Stomach smooth muscle (tissue), 2 donors: ENCODE measurements around the gene GALNT18.

Source experiments
- H3K27ac ChIP-seq: one replicate; pipeline ENCODE4 v1.7.0; 2013; ENCODE audit warnings: mild to moderate bottlenecking, low read length, inconsistent platforms
- H3K27me3 ChIP-seq, 2 donors: one replicate each; pipeline ENCODE4 v1.7.0; 2013; ENCODE audit warnings: low read length in 2 of 2; ENCODE audit not compliant: insufficient read depth in 2 of 2, control insufficient read depth in 1 of 2
- H3K36me3 ChIP-seq, 2 donors: one replicate each; pipeline ENCODE4 v1.7.0; 2013; ENCODE audit warnings: low read length in 2 of 2; ENCODE audit not compliant: control insufficient read depth in 2 of 2, insufficient read depth in 2 of 2
- H3K4me1 ChIP-seq: one replicate; pipeline ENCODE4 v1.7.0; 2013; ENCODE audit warnings: low read length; ENCODE audit not compliant: control insufficient read depth, insufficient read depth
- H3K4me3 ChIP-seq, 2 donors: one replicate each; pipeline ENCODE4 v1.7.0; 2013; ENCODE audit warnings: low read length in 2 of 2
- H3K9ac ChIP-seq, 2 donors: one replicate each; pipeline ENCODE4 v1.7.0; 2013; ENCODE audit warnings: low read length in 2 of 2, mild to moderate bottlenecking in 1 of 2
- H3K9me3 ChIP-seq, 2 donors: one replicate each; pipeline ENCODE4 v1.7.0; 2013; ENCODE audit warnings: low read length in 2 of 2; ENCODE audit not compliant: control insufficient read depth in 2 of 2
- donor health status: healthy.
- donor health status: Pancreatic carcinoma.

The GALNT18 gene

DNA sequence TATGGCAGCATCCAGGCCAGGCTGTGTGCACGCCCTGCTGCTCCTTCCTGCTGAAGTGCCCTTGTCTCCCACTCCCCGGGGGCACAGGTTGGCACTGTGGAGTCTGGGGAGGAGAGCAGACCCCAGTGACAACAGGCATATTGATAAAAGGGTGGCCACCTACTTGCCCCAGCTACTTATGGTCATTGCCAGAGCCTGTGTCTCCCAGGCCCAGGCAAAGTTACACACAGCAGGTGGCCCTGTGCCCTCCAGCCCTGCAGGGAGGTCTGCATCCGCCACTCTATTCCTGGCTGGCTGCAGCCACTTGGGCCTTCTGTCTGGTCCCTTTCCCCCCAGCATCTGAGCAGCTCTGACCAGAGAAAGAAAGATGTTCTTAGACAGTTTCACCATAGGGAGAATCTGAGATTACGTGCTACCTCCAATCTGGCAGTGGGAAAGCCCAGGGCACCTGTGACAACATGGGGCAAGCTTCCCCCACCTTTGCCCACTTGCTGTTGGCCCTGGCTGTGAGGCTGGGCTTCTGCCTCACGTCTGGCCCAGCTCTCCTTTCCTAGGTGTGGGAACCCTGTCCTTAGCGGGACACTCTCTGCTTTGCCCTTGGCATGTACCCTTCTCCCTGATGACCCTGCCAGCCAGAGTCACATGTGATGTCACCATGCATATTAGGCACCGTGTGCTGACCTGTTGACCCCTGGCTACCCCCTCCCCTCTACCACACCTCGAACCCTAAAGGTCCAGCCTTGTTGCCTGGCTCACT is 243.4 kb downstream of the GALNT18 start:
- Histone ChIP-seq H3K27ac (no peak overlapping the region), H3K9me3 (no peaks in the 10 kb centered on the region), H3K36me3 (peaks cover 0 to 3% of the 10 kb centered on the region in 2 donors), H3K4me3 (no peak overlapping the region), H3K9ac (no peak overlapping the region), H3K4me1 (no peaks in the 10 kb centered on the region), H3K27me3 (peaks cover 0 to 2% of the 10 kb centered on the region in 2 donors)

DNA sequence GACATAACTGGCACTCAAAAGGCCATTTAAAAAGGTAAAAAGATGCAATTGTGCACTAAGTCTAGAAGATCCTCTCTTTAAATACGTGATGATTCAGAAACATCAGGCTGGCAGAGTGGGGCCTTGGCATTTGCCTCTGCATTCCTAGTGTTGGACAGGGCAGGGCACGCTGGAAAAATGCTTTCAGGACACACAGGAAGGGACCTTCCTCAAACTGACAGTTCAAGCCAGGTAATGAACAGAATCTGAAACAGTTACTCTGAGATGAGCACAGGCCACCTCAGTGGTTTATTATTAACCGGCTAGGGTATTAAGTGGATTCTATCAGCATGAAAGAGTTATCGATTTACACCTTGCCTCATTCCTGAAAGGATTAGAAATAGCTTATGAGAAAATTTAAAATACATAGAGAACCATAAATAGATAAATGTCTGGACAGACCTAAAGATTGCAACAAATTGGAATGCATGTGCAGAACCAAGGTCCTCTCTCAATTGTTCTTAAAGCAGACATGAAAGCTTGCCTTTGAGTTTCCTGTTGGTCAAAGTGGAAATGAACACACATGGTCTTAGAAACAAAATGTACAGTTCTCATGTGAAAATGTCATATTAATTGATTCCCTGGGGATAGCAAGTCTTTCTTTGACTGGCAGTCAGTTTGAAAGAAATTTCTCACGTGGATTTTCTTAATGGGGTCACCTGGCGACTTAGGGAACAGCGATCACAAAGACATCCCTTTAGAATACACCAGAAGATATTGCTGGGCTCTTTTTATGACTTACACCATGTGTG is 247.3 kb downstream of the GALNT18 start:
- Histone ChIP-seq H3K9ac (no peak overlapping the region), H3K27me3 (peaks cover 0 to 2% of the 10 kb centered on the region in 2 donors), H3K27ac (no peak overlapping the region), H3K4me3 (no peak overlapping the region), H3K36me3 (peaks cover 0 to 3% of the 10 kb centered on the region in 2 donors), H3K9me3 (no peaks in the 10 kb centered on the region), H3K4me1 (no peaks in the 10 kb centered on the region)

DNA sequence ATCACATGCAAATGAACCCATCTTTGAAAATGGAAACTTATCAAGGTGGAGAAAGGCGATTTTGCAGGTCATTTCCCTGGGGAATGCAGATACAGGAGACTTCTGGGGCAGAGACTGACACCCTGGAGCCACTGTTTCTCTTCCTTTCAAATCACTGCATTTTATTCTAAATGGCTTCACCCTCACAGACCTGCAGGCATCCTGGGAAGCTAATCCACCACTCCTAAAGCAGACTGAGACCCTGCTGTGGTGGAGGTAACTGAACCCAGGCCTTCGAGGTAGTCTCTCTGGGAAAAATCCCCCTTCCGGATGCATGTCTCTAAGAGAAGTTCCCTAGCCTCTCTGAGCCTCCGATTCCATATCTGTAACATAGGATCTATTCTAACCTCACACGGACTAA is 247.9 kb downstream of the GALNT18 start:
- H3K27ac ChIP-seq: no peak overlapping the region
- no peak overlapping the region for H3K9ac ChIP-seq
- H3K4me1 ChIP-seq: no peaks in the 10 kb centered on the region
- H3K4me3 ChIP-seq: no peak overlapping the region
- no peaks in the 10 kb centered on the region for H3K9me3 ChIP-seq
- peaks cover 0 to 2% of the 10 kb centered on the region in 2 donors for H3K27me3 ChIP-seq
- H3K36me3 ChIP-seq: peaks cover 0 to 3% of the 10 kb centered on the region in 2 donors

DNA sequence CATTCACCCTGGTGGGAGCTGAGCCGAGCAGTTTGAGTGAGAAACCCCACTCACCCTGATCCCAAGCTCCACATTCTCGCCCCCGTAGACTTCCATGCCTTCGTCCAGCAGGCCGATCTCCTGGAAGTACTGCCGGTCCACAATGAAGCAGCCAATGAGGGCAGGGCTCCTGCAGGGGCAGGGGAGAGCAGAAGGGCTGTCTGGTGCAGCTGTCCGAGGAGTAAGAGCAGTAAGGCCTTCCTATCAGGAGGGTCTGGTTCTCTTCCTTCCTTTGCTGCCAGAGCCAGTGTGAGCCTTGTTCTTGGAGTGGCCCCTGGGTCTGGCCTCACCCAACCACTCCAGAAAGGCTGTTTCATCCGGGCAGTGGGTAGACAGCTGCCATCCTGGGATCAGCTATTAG is 249.3 kb downstream of the GALNT18 start:
- H3K9me3 ChIP-seq: no peaks in the 10 kb centered on the region
- no peak overlapping the region for H3K27ac ChIP-seq
- no peak overlapping the region for H3K4me3 ChIP-seq
- peaks cover 0 to 3% of the 10 kb centered on the region in 2 donors for H3K36me3 ChIP-seq
- no peaks in the 10 kb centered on the region for H3K4me1 ChIP-seq
- H3K9ac ChIP-seq: no peak overlapping the region
- H3K27me3 ChIP-seq: peaks cover 0 to 2% of the 10 kb centered on the region in 2 donors

DNA sequence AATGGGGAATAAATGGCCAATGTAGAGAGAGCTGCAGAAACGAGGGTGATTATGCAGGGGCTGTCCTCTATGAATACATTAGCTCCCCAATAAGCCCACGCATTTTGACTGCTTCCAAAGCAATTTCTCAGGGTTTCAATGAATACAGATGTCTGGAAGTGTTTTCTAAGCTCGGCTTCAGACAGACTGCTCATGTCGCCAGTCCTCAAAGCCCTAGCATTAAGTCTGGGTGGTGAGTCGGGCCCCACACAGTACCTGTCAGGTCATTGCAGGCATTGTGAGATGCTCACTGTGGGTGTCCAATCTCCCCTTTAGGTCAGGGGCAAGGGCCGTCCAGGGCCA is 250.9 kb downstream of the GALNT18 start:
- Histone ChIP-seq H3K36me3 (no peaks in the 10 kb centered on the region), H3K27me3 (no peaks in the 10 kb centered on the region), H3K4me3 (no peak overlapping the region), H3K9ac (no peak overlapping the region), H3K27ac (no peak overlapping the region), H3K4me1 (no peaks in the 10 kb centered on the region), H3K9me3 (no peaks in the 10 kb centered on the region)

DNA sequence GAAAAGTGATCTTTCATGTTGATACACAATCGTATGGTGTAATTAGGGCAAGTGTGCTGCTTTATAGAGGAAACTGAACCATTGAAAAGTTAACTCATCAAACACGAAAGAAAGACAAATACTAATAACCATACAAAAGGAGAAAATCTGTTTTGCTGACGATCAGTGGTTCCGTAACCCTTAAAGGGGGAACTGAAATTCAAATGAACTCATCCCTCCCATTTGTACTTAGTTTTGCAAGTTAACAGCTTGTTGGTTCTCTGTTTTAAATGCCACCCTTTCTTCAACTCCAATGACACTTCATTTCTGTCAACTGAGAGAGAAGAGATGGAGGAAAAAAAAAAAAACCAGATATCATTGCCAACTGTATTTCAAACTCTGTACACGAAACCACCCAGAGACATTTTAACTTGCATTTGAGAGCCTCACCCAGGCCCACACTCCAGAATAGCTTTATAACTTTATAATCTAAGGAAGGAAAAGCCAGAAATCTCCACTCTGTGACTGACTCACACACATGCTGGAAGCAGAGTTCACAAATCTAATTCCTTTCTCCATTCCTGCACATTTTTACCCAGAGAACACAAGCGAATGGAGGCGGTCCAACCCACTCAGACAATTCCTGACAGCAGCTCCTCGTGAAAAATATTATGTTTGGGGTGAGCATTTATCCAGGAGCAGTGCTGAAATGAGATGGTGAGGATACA is 251.4 kb downstream of the GALNT18 start:
- no peak overlapping the region for H3K9ac ChIP-seq
- H3K4me3 ChIP-seq: no peak overlapping the region
- no peaks in the 10 kb centered on the region for H3K36me3 ChIP-seq
- no peak overlapping the region for H3K27ac ChIP-seq
- H3K4me1 ChIP-seq: no peaks in the 10 kb centered on the region
- no peaks in the 10 kb centered on the region for H3K27me3 ChIP-seq
- H3K9me3 ChIP-seq: no peaks in the 10 kb centered on the region

DNA sequence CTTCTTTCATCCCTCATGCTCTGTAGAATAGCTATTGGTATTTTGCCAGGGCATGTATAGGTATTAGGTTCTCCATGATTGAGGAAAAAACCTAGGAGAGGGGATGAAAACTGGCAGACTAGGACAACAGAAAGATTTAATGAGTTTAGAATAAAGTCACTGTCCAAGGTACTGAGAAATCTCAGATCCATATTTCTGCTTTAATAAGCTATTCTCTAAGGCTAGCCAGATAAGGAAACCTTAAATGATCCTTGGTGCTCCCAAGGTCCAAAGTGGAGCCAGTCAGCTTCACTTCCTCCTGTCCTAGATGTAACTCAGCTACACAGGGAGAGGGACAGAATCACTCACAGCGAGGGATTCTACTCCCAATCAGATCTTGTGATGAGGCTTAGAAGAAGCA is 255.0 kb downstream of the GALNT18 start:
- H3K36me3 ChIP-seq: no peaks in the 10 kb centered on the region
- H3K9me3 ChIP-seq: no peaks in the 10 kb centered on the region
- no peak overlapping the region for H3K4me3 ChIP-seq
- H3K27ac ChIP-seq: no peak overlapping the region
- no peak overlapping the region for H3K9ac ChIP-seq
- H3K27me3 ChIP-seq: no peaks in the 10 kb centered on the region
- no peaks in the 10 kb centered on the region for H3K4me1 ChIP-seq

DNA sequence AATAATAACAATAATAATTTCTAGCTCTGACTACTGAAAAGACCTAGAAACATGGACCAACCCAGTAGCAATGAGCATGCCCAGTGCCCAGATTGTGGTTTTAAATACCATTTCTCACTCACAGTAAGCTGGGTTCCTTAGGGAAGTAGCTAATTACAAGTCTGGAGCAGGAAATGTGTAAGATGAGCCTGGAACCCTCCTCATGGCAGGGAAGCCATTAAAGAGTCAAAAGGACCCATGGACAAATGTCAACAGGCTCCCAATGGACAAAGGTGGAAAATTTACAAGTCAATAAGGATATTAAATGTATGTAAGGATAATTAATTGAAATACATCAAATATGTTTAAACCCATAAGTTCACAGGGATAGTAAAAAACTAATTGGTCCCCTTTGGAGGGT is 258.1 kb downstream of the GALNT18 start:
- Histone ChIP-seq H3K9me3 (no peaks in the 10 kb centered on the region), H3K27me3 (no peaks in the 10 kb centered on the region), H3K4me1 (no peaks in the 10 kb centered on the region), H3K9ac (no peak overlapping the region), H3K36me3 (no peaks in the 10 kb centered on the region), H3K4me3 (no peak overlapping the region), H3K27ac (no peak overlapping the region)

DNA sequence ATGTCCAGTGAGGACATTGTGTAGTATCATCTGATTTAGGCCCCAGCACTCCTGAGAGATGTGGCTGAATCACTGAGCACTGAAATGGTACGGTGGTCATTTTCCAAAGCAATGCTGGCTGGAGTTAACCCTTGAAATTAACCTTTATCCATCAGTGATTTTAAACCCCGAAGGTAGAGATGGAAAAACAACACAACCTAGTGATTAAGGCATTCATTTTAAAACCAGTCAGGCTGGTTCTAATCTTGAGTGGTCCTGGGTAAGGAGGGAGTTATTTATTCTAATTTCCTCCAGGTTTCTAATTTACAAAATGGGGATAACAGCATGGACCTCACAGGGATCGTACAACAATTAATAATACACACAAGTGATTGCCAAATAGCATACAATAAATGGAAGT is 262.2 kb downstream of the GALNT18 start:
- H3K4me1 ChIP-seq: no peaks in the 10 kb centered on the region
- no peaks in the 10 kb centered on the region for H3K36me3 ChIP-seq
- H3K27me3 ChIP-seq: no peaks in the 10 kb centered on the region
- no peak overlapping the region for H3K27ac ChIP-seq
- no peaks in the 10 kb centered on the region for H3K9me3 ChIP-seq
- no peak overlapping the region for H3K9ac ChIP-seq
- no peak overlapping the region for H3K4me3 ChIP-seq

DNA sequence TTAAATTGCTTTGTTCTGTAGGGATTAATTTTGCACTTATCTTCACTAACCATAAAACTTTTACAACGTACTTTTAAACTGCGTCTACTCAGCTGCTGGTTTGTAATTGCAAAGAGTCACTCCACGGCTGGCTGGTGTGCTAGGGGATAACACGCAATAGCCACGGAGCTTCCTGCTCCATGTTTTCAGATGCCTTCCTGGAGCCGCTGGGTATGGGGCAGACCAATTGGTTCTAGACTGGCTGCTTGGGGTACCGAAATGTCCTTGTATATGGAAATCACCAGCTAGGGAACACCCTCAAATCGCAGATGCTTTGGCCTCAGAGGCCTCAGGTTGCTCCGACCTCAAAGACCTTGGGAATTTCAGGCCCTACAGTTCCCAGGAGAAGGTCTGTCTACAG is 265.0 kb downstream of the GALNT18 start:
- H3K9ac ChIP-seq: no peak overlapping the region
- no peak overlapping the region for H3K27ac ChIP-seq
- H3K36me3 ChIP-seq: no peaks in the 10 kb centered on the region
- H3K4me1 ChIP-seq: no peaks in the 10 kb centered on the region
- no peak overlapping the region for H3K4me3 ChIP-seq
- H3K27me3 ChIP-seq: no peaks in the 10 kb centered on the region
- H3K9me3 ChIP-seq: no peaks in the 10 kb centered on the region
